Raji (cell line): ENCODE results near the gene CBFA2T3.

ENCODE experiments used
- POLR2A ChIP-seq: IDR thresholded peaks from 2 replicates; pipeline ENCODE4 v1.6.1; 2011; ENCODE audit warnings: low read depth, low read length, control low read depth; ENCODE audit not compliant: insufficient read depth

The CBFA2T3 gene

GRCh38 chr16:88977018-88977811, at the start of gene CBFA2T3:
Gene CBFA2T3 (minus strand): TSS chr16:88977207. CDS start chr16:88976807, 400 bp downstream.
- TF ChIP-seq POLR2A, result no peak

- TF ChIP-seq POLR2A, result no peak
Observed at GRCh38 chr16:89026121-89026612, 49.2 kb upstream of the CBFA2T3 start.

GRCh38 chr16:89025636-89026035, 48.6 kb upstream of the CBFA2T3 start:
- TF ChIP-seq POLR2A, result no peak

- TF ChIP-seq POLR2A, result no peak
Observed at GRCh38 chr16:89024546-89025060, 47.6 kb upstream of the CBFA2T3 start.

GRCh38 chr16:89023621-89024511, 46.9 kb upstream of the CBFA2T3 start:
- no peak for TF ChIP-seq POLR2A

- TF ChIP-seq POLR2A, result no peak
Observed at GRCh38 chr16:89023151-89023551, 46.1 kb upstream of the CBFA2T3 start.

GRCh38 chr16:89022051-89022836, 45.2 kb upstream of the CBFA2T3 start:
- no peak for TF ChIP-seq POLR2A

- TF ChIP-seq POLR2A, result no peak
Observed at GRCh38 chr16:89020925-89021595, 44.1 kb upstream of the CBFA2T3 start.

GRCh38 chr16:89020068-89020924, 43.3 kb upstream of the CBFA2T3 start:
- TF ChIP-seq POLR2A, result no peak

GRCh38 chr16:89019511-89019910, 42.5 kb upstream of the CBFA2T3 start:
- no peak for TF ChIP-seq POLR2A

- TF ChIP-seq POLR2A, result no peak
Observed at GRCh38 chr16:89018282-89019158, 41.5 kb upstream of the CBFA2T3 start.

- TF ChIP-seq POLR2A, result no peak
Observed at GRCh38 chr16:89017543-89018281, 40.7 kb upstream of the CBFA2T3 start.
